ENCODE data around the gene TAF1L.

DNA sequence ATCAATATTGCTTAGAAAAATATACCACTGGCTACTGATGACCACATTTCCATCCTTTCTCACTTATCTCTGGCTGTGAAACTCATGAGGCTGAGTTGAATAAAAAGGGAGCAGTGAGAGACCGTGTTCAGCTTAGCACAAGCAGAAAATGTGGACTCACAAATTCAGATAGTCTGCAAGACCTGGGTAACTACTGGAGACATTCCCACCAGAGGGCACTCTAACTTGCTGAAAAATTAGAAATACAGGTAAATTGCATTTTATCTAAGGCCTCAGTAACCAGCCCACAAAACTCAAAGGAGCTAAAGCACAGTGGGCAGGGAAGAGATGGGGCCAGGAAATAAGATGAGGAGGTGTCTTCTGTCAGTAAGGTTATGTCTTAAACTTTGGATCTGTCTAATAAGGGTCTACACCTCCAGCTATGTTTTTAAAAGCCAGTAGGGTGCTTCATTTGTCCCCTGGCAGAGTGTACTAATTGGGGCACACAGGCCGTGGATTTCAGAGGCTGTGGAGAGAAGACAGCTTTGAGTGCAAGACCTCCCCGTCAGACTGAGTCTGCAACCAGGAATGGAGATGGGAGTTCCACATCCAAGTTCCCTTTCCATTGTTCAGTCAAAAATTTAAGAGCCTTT is 53.8 kb downstream of the TAF1L start:
- no peak for TF ChIP-seq POLR2A (IDR thresholded peaks at IDR 0.05)
- TF ChIP-seq, protein P1, sequence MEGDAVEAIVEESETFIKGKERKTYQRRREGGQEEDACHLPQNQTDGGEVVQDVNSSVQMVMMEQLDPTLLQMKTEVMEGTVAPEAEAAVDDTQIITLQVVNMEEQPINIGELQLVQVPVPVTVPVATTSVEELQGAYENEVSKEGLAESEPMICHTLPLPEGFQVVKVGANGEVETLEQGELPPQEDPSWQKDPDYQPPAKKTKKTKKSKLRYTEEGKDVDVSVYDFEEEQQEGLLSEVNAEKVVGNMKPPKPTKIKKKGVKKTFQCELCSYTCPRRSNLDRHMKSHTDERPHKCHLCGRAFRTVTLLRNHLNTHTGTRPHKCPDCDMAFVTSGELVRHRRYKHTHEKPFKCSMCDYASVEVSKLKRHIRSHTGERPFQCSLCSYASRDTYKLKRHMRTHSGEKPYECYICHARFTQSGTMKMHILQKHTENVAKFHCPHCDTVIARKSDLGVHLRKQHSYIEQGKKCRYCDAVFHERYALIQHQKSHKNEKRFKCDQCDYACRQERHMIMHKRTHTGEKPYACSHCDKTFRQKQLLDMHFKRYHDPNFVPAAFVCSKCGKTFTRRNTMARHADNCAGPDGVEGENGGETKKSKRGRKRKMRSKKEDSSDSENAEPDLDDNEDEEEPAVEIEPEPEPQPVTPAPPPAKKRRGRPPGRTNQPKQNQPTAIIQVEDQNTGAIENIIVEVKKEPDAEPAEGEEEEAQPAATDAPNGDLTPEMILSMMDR (IDR thresholded peaks at IDR 0.05): peak; percentile 52 to 63 (median 59)

Data from right lobe of liver (tissue), 4 donors.